Activated CD8-positive, alpha-beta memory T cell treated with anti-CD3 and anti-CD28 coated beads for 4 hours (primary cell): Measurements from ENCODE around the gene EPS8.

Experiments
- DNase-seq, 2 donors: peaks; one replicate each; pipeline ENCODE4 v3.0.0-alpha.2; 2020; ENCODE audit warnings: low read depth in 2 of 2

Gene EPS8

DNA sequence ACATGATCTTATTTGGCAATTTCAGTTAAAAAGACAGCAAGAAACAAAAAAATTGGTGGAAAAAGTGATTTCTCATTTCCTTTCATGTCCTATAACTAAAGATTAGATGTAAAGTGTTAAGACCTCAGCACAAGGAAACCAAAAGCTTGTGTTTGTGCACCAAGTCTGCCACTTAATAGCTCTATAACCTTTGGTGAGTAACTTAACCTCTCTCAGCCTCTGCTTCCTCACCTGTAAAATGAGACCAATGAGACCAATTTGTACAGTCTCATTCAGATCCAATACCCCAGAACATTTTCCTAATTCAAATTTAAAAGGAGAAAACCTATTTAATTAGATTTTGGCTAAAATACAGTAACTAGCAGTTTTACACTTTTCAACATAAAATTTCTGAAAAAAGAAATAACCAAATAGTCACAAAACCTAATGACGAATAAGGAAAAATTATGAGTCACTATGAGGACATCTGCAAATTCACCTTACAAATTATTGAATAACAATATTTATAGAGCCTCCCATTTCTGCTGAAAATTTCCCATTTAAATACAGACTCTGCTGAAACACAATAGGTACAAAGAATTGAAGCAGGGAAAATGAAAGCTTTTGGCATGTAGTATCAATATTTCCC lies 71.1 kb downstream of the EPS8 start:
- DNase-seq, result no peak

- DNase-seq, result no peak
These were observed 72.6 kb downstream of the EPS8 start for GRCh38 chr12:15716581-15716980.

DNA sequence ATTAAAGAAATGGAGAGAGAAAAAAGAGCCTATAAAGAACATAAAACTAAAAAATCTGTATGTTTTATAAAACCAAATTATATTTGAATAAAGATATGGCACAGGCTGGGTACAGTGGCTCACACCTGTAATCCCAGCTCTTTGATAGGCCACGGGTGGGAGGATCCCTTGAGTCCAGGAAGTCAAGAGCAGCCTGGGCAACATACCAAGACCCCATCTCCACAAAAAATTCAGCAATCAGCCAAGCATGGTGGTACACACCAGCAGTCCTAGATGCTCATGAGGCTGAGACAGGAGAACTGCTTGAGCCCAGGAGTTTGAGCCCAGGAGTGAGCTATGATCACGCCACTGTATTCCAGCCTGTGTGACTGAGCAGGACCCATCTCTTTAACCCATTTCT lies 74.9 kb downstream of the EPS8 start:
- no peak for DNase-seq

DNA sequence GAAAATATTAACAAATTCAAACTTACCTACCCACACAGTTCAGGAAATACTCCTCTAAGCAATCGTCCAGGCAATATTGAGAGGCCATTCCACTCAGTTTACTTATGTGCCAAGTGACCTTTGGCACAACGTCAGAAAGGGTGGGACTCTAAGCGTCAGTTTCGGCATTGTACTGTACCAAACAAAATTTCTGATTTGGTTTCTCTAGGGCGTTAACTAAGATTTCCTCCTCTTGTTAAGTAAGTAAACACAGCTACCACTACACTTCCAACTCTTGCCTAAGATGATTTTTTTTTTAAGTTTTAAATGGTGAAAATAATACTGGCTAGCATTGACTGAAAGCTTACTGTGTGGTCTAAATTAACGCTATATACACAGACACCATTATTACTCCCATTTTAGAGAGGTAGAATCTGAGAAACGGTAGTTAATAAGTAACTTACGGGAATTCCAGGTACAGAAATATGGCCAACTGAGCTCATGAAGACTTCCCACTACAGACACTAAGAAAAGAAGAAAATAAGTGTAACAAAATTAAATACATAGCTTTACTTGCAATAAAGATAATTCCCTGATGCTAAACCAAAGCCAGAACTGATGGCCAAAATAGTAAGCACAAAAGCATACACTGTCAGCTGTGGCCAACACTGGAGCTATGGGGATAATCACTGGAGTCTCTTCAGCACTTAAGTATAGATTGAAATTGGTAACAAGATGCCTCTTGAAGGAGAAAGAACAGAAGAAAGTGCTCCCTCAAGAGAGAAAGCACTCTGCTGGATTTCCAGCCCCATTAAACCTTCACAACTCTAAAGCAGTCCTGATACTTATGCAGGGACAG lies 76.1 kb downstream of the EPS8 start:
- no peak for DNase-seq

DNA sequence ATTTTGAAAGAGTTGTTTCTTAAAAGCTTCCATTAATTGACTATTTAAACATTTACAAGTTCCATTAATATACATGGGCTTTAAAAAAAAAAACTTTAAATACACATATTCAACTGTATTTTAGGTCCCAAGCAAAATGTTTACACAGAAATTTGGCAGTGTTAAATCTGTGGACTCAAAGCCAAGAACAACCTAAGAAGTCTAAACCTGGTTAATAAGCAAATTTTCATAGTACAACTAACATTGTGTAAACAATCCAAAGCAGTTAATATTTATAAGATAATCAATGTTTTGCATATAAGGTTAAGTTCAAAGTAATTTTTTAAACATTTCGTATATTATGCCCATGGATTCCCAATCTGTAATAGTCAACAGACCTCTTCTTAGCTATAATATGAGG lies 77.0 kb downstream of the EPS8 start:
- no peak for DNase-seq

GRCh38 chr12:15710860-15711510 lies 78.2 kb downstream of the EPS8 start:
- no peak for DNase-seq

DNA sequence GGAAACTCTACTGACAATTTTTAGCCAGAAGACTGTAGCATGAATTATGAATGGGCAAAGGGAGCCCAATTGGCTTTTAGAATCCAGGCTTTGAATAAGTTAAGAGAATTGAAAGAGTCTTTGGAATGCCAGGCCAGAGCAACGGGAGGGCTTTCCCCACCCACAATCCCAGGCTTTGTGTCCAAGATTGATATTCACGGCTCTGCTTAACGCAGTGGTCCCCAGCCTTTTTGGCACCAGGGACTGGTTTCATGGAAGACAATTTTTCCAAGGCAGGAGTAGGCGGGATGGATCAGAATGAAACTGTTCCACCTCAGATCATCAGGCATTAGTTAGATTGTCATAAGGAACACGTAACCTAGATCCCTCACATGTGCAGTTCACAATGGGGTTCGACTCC lies 79.6 kb downstream of the EPS8 start:
- no peak for DNase-seq

- DNase-seq, result no peak
These were observed 80.7 kb downstream of the EPS8 start for GRCh38 chr12:15708396-15709076.

DNA sequence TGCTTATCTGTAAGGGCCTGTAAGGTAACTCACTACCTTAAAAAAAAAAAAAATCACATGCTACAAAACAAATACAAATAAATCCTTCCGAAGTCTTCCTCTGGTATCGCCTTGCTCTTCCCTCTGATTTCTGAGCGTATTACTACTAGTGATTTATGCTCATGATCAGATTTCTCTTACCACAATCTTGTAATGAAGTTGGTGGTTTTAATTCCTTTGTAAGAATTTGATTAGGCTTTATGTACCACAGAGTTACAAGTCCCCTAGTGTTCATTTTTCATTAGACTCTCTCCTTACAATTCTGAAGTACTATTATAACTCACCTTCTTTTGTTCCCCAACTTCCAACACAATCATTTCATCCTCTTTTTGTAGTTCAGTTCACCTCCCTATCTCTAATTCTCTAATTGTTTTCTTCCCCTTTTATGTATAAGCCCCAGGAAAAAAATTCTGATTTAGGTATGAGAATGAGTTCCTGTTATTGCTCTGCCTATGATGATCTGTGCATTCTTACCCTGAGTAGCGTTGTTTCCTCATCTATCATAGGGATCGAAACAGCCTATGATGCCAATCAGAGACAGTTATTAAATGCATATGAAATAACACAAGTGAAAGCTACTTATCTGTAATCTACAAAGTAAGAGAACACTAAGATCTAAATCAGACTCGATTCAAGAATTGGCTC lies 81.5 kb downstream of the EPS8 start:
- DNase-seq, result no peak

DNA sequence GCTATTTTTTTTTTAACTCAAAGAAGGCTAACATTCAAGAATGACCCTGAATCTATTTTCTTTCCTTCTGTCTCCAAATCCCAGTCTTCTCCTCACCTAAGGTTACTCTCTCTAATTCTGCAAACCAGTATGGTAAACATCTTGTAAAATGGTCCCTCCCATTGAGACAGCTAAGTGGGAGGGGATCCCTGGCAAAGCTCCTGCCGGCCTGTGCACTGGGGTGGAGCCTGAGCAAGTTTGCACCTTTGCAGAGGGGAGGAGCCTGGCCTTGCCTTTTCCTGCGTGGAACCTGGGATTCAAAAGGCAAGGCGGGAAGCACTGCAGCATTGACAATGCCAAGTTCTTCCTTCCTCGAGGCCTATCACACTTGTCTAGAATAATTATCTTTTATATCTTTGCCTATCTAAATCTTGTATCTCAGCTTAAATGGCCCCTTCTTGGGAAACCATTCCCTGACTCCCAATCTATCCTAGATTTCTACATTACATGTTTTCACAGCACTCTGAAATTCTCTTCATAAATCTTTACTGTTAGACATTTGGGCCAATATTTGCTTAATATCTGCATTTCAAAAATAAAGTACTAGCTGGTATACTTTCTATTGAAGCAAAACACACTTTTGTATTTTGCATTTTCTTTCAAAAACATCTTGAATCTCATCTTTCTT lies 83.0 kb downstream of the EPS8 start:
- DNase-seq, result no peak

DNA sequence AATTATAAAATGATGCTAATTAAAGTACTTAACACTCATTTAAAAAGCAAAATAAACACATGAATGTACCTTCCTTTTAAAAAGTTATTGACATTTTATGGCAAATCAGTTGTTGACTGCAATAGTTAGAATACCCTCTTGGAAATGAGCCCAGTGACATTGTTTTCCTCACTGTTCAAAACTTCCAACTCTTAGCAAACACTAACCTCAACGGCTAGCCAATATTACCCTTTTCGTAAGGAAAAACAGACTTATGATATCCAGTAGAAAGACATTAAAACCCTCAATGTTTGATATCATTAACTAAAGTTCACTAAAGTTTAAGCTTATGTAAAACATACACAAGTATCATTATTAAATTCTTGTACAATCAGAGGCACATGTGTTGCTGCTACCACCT lies 83.6 kb downstream of the EPS8 start:
- DNase-seq, result no peak

DNA sequence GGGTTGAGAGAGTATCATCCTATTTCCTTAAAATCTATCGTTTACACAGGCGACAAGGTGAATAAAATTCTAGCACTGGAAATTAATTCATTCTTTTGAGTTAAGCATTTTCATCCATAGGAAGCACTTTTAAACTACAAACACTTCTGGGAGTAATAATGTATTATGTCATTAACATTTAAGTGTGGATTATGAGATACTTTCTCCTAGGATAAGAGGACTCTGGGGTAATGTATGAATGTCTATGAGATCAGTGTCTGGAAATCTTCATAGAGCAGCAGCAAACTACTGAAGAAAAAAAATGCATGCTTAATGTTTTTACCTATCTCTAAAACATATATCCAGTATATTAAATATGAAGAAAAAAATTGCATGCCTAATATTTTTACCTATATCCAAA lies 86.9 kb downstream of the EPS8 start:
- no peak for DNase-seq

GRCh38 chr12:15701631-15702156 lies 87.5 kb downstream of the EPS8 start:
- DNase-seq, result no peak

GRCh38 chr12:15701206-15701605 lies 88.0 kb downstream of the EPS8 start:
- DNase-seq, result no peak

DNA sequence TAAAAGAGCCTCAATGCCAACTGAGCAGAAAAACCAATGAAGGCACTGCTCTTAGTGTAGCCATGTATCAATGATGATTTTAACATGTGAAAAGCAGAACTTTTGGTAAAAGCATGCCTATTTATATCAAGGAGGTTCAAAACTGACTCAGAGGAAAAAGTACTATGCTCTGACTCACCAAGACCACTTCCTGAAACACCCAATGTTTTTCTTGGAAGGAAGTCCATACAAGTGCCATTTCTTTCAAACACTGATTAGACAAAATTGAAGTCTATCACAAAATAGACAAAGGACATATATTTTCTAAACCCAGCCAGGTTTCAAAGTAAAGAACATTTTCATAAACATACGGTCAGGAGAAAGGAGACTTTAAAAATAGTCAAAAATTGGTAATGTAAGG lies 88.6 kb downstream of the EPS8 start:
- DNase-seq, result no peak

GRCh38 chr12:15699886-15700285 lies 89.3 kb downstream of the EPS8 start:
- no peak for DNase-seq

DNA sequence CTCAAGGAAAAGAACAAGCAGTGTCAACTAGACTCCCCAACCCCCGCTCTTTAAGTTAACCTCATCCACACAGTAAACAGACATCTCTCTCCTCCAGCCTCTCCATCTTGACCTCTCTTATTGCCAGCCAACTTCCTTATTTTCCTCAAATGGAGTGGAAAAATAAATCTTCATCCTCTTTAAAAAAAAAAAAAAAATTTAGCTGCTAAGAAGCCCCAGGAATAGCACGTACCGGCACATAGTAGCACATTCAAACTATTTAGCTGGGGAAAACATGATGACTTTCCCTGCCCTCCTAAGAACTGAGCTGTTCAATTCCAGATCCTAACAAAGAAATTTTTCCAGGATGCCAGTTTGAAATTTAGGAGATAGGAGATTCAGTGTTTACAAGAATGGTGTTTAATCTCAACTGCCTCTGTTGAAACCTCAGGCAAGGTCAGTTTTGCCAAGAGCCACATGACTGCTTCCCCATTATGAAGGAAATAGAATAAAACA lies 90.8 kb downstream of the EPS8 start:
- no peak for DNase-seq

- no peak for DNase-seq
These were observed 92.0 kb downstream of the EPS8 start for GRCh38 chr12:15697201-15697600.

DNA sequence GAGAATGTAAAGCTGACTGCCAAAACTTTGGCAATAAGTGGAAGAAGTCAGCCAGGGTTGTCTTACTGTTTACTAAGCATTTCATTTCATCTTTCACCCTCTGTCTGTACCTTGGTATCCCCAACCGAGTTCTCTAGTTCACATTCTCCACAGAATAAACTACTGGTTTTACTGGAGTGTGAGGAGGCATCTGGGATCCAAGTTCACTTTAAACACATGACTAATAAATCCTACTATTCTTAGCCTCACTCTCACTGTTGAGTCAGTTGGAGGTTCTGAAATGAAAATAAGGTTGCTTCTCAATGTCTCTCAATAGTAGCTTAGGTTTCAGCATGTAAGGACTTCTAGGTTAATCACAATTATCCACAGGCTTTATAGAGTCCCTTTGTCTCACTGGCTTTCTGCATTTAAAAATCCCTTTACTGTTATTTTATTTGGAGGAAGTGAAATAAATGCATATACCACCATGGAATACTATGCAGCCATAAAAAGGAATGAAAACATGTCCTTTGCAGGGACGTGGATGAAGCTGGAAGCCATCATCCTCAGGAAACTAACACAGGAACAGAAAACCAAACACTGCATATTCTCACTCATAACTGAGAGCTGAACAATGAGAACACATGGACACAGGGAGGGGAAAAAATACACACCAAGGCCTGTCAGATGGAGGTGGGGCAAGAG lies 95.8 kb downstream of the EPS8 start:
- DNase-seq, result no peak

GRCh38 chr12:15691388-15691787 lies 97.8 kb downstream of the EPS8 start:
- no peak for DNase-seq
